GM19351 (cell line): ENCODE results near the gene GALNT9.

Experiments
- ATAC-seq: cut with Tn5 transposase; IDR thresholded peaks from one replicate; pipeline ENCODE4 v1.9.1; 2021; ENCODE audit warnings: mild to moderate bottlenecking, moderate library complexity; ENCODE audit not compliant: unreplicated experiment

The GALNT9 gene

DNA sequence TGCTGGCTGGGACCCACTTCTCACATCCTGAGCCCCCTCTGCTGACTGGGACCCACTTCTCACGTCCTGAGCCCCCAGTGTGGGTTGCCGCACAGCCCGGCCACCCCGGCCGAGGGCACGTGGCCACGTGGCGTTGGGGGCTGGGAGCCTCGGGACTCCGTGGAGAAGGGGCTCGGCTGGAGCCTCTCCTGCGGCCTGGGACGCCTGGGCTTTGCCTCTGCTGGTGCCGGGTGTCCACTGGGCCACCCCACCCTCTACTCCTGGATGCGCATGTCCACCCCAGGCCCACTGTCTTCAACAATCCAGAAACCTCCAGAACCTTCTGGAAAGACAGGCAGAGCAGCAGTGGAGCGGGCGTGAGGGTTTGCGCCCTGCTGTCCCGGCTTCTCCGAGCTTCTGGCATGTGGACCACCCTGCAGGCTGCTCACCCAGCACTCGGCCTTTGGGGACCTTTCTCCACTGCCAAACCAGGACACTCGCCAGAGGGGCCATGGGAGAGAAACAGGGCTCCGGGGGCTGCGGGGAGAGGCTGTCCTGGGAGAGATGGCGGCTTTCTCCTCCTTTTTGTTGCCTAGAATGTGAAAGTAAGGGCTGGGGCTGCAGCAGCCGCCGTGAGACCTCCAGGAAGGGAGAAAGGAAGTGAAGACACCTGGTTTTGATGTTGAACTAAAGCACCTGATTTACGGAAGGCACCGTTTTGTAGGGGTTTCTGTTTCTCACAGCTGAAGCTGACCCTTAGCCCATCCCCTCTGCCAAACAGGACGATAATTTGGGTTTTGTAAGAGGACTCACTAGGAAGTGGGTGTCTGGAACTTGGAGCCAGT is 155.2 kb downstream of the GALNT9 start:
- no peak for ATAC-seq

DNA sequence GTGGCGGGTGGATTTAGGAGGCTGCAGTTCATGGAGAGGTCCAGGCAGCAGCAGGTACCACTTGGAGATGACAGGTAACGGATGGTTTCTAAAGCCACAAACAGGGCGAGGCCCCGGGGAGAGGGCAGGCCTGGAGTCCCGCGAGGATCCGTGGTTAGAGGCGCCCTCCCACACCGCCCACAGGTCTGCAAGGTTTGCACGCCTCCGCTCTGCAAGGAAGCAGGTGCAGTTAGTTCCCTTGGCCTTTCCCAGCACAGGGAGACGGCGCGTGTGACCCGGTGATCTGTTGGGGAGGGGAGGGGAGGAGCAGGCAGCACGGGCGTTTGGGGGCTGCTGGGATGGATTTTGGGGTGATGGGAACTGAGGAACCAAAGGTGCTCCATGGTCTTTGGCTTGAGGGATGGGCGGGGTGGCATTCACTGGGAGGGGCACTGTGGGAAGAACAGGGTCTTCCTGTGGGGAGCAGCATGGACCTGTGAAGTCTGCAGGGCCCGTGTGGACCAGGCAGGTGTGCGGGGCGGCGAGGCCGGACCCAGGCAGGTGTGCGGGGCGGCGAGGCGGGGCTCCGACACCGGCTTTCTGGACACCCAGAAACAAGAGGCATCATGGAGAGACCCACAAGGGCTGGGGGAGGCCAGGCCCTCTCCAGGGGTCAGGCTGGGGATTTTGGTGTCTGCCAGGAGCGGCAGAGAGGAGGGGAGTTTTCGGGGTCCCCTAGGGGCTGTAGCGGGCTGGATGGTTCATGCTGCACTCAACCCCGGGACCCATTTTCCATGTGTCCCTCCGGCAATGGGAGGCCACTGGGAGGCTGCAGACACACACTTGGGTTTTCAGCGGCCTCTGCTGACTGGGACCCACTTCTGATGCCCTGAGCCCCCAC is 156.0 kb downstream of the GALNT9 start:
- ATAC-seq: no peak

DNA sequence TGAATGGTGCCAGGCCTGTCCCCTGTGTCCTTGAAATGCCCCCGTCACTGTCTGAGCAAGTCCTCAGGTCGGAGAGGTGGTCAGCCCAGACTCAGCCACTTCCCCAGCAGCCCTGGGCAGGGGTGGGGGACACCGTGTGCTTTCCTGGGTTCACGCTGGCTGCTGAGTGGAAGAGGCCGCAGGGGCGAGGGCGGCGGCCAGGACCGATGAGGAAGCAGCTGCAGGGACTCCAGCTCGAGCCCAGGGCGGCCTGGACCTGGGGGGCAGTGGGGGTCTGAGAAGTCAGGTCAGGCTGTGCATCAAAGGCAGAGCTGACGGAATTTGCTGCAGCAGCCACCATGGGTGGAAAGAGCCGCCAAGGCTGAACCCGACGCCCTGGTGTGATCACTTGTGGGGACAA is 156.8 kb downstream of the GALNT9 start:
- ATAC-seq: no peak

DNA sequence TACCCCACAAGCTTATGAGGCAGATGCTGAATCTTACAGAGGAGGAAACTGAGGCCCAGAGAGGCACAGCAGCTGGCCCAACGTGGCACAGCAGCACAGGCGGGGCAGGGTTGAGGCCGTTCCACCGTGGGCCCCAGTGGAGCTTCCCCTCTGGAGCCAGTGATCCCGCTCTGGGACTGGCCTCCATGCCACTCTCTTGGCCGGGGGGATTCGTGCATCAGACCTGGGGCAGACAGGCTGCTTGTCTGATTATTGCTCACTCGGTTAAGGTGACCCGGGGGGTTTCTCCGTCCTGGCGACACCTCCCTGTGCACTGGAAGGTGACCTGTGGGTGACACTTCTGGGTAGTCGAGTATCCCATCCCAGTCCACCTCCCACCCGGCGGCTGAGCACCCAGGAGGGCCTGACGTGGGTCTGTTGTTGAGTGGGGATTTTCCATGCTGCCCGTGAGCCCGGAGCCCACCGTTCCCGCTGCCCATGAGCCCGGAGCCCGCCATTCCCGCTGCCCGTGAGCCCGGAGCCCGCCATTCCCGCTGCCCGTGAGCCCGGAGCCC is 157.3 kb downstream of the GALNT9 start:
- ATAC-seq: no peak

DNA sequence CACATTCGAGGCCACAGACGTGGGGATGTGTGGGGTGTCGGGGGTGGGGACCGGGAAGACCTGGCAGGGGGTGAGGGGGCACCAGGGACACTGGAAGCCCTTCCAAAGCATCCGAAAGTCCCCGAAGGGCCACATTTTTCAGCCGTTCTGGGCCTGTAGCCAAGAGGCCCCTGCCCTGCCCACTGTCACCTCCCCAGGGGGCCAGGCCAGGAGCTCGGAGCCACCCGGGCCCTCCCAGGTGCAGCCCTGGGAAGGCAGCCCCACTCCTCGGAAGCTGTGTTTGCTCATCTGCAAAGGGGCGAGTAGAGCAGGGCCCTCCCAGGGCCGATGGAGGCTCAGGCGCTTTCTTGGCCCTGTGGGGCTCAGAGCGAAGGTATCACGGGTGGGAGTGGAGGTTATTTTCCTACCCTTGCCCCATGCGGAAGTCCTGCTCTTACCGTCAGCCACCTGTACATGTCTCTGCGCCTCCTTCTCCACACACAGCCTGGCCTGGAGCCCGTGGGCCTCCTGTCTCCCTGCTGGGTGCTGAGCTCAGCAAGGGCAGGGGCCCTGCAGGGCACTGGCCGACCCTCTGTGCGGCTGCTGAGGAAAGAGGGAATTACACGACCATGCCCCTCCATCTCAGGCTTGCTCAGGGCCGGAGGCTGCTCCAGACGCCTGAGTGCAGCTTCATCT is 158.0 kb downstream of the GALNT9 start:
- no peak for ATAC-seq

DNA sequence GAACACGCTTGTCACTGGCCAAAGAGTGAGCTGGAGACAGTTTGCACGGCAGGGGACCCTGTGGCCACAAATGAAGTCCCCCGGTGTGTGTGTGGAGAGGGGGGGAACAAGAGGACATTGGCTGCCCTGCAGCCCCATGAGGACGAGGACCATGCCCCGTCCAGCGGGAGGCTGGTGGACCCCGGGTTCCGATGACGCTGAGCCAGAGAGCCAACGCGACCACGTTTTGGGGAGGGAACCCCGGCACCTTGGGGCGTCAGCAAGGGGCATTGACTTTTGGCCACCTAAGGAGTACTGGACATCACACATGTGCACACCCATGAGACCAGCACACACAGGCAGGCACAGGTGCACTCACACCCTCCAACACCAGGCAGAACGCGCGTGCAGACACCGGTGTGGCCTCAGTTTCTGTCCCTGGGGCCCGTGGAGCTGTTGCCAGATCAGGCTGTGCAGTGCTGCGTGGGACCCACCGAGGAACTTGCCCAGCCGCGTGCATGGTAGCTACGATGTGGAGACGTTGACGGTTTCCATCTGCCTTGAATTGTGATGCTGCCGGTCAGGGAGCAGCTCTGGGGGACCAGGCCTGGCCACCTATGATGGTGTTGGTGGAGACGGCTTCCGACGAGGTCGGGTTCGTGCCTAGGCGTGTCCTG is 158.6 kb downstream of the GALNT9 start:
- no peak for ATAC-seq

DNA sequence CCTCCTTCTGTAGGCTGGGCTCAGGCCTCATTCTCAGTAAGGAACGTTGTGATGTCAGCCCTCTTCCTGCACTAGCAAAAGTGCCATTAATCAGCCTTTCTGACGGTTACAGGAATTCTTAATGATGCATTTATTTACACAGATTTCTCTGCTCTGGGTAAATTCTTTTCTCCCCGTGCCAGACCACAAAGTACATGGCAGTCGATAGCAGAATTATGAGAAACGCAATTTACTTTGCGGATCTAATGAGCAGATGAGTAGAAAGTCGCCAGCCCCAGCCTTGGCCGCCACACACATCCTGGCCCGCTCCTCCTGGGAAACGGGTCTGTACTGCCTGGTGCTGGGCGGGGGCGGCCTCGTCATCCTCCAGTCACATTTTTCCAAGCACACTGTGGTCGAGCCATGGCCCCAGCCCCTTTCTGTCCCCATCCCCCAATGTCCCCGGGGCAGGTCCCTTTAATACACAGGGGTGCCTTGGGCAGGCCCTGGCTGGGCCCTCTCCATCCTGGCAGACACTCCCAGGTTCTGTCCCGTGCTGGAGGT is 159.2 kb downstream of the GALNT9 start:
- no peak for ATAC-seq

DNA sequence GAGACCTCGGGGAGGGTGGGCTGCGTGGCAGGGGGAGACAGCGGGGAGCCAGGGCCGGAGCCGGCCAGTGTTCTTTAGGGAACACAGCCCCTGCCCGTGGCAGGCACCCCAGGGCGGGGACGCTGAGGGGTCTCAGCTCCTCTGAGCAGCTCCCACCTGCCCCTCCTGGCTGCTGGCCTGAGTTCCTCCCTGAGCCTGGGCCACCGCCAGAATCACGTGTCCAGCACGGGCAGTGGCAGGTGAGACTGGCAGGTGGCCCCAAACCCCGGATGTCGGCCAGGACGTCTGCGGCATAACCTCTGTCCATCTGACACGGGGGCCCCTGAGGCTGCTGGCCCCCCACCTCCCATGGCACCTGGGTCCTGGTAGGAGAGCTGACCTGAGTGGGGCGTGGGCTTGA is 160.0 kb downstream of the GALNT9 start:
- no peak for ATAC-seq

DNA sequence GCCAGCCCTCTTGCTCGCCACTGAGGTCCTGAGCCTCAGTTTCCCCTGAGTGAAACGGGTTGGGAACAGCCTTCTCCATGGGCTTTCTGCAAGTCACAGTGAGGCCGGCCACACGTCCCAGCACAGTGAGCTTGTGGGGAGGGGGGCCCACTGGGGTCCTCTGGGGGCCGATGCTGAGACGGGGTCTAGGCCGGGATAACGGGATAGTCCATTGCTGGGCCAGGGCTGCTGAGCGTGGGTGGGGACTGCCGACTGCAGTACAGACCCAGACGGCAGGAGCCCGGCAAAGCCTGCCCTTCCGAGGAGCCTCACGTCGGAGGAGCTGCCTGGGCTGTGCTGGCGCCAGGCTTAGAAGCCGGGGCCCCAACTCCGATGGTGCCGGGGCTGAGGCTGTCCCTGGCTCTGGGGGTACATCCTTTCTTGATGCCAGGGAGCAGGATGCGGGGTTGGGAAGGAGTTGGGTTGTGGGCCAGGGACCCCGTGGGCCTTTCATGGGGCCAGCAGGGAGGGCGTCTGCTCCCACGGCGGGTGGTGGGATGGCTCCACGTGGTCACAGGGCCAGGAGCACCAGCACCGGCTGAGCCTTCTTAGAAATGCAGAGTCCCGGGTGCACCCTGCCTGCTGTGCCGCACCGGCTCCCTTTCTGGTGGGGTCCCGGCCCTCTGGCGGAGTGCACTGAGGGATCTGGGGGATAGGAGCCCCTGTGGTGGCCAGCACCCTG is 160.9 kb downstream of the GALNT9 start:
- ATAC-seq: no peak

DNA sequence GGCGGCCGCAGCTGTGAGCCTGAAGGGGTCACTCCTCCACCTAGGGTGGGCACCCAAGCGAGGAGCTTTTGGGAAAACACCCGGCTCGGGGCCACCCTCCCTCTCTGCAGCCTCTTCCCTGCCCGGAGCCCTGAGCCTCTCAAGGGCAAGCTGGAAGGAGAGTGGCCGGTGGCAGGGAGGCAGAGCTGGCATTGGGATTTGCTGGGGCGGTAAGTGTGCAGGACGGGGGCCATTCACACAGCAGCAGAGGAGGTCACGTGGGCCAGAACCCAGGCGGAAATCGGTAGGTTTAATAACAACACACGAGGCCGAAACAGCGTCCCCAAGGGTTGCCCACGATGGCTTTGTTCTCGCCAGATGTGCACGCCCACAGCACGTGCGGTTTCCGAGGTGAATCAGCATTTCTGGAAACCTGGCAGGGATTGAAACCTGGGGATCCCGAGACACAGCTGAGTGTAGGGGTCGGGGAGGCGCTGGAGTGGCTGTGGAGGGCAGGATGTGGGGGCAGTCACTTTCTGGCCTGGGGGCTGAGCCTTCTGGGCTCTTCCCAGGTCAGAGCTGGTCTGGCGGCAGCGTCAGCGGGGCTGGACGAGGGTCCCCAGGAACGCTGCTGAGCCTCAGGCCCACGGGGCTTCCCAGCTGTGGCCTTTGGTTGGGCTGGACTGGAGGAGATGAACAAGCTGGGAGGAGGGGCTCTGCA is 161.6 kb downstream of the GALNT9 start:
- ATAC-seq: no peak

DNA sequence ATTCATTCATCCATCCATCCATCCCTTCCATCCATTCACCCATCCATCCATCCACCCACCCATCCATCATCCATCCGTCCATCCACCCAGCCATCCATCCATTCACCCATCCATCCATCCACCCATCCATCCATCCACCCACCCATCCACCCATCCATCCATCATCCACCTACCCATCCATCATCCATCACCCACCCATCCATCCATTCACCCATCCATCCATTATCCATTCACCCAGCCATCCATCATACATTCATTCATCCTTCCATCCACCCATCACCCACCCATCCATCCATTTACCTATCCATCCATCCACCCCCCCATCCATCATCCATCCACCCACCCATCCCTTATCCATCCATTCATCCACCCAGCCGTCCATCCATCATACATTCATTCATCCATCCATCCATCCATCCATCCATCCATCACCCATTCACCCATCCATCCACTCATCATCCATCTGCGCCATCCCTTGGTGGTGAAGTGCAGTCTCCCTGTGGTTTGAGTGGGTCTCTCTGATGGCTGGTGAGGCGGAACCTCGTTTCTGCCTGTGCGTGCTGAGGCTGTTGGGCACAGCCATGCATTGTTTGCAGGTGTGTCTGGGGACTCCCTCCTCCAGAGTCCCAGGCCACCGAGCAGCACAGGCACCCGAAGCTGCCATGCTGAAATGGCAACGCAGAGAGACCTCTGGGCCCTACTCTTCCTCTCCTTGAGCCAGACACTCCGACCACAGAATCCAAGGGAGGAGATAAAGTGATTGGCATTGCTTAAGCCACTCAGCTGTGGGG is 162.4 kb downstream of the GALNT9 start:
- no peak for ATAC-seq

DNA sequence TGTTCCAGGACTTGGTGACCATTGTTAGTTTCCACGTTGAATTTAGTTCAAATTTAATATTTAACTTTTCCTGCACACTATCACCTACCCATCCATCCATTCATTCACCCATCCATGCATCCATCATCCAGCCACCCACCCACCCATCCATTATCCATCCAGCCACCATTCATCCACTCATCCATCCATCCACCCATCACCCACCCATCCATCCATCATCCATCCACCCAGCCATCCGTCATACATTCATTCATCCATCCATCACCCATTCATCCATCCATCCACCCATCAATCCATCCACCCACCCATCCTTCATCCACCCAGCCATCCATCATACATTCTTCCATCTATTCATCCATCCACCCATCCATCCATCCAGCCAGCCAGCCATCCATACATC is 163.3 kb downstream of the GALNT9 start:
- no peak for ATAC-seq

DNA sequence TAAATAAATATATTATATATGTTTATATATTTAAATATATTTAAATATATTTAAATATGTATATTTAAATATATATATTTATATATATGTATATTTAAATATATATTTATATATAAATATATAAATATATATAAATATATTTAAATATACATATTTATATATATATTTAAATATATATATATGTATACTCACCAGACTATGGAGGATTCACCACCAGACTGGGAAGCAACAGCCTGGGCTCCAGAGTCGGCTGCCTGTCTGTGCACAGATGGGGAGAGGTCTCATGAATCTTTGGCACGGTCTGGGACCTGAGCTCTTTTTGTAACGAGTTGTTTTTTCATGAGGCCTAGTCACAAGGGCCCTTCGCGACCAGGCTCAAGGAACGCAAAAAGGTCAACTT is 163.8 kb downstream of the GALNT9 start:
- ATAC-seq: no peak

DNA sequence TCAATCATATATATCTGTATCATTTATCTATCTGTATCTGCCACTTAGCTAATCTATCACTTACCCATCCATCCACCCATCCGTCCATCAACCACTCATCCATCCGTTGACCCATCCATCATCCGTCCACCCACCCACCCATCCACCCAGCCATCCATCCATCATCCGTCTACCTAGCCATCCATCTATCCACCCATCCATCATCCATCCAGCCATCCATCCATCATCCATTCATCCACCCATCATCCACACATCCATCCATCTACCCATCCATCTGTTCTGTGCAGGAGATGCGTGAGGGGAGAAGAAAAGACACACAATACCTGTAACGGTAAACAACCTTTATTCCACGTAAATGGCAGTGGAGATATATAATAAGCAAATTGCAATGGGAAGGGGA is 165.0 kb downstream of the GALNT9 start:
- no peak for ATAC-seq

DNA sequence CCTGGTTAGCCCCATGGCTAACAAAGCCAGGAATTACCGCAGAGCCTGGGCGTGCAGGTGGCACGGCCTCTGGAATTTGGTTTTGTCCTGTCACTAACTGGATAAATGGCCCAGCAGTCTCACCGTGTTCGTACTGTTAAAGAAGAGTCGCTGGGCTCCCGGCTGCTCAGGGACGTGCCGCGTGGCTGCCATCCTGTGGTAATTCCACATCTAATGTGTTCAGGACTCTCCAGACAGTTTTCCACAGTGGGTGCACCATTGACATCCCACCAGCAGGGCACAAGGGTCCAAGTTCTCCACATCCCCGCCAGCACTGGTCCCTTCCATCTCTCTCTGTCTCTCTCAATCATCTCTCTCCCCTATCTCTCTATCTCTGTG is 165.5 kb downstream of the GALNT9 start:
- no peak for ATAC-seq

DNA sequence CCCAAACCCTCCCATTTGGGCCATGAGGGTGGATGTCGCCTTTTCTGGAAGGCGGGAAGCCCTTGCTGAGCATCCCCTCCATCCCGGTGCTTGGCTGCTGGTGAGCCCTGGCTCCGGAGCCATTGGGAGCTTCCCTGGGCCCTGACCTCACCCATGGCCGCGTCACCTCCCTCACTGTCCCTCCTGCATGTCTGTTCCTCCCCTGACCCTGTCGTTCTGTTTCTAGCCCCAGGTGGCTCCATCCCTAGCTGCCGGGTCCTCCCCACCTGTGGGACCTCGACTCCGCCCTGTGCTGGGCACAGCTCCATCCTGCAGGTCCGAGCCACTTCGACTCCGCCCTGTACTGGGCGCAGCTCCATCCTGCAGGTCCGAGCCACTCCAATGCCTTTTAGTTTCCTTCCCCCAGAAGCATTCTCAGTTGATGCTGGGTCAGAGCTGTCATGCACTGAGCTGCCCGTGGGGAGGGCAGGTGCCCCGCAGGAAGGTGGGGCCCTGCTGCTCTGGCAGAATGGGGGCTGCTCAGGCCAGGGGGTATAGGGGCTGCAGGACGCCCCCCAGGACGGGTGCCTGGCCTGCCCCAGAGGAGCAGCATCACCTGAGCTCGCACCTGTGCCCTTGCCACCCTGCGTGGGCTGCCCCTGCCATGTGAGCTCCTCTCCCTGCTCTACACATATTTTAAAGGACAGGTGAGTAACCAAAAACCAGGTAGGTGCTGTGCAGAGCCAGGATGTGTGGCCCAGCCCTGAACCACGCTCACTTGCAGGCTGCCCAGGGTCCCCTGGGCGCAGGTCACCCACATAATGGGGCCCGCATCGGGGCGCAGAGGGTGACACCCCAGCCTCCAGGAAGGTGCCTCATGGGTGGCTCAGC is 166.1 kb downstream of the GALNT9 start:
- ATAC-seq: no peak

DNA sequence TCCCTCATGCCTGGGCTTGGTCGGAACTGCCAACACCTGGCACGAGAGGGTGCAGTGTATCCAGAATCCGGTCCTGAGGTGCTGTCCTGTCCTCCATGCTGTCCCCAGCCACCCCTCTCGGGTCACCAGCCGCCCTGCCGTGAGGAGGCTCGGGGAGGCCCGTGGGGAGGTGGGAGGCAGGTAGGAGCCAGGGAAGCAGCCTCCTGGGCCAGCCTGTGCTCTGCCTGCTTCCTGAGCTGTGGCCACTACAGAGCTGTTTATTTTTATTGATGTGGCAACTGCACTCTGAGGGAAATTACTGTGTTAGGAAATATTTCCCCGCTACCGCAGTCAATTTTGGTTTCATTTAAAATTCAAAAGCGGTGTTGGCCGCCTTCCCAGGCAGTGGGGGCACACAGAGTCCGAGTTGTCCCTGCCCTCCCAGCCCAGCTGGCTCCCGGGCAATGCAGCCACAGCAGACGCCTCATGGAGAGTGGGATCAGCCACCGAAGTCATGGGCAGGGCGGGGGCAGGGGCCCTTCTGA is 166.8 kb downstream of the GALNT9 start:
- no peak for ATAC-seq
